Measurements from ENCODE around the gene IKBKE.

IKBKE gene

DNA sequence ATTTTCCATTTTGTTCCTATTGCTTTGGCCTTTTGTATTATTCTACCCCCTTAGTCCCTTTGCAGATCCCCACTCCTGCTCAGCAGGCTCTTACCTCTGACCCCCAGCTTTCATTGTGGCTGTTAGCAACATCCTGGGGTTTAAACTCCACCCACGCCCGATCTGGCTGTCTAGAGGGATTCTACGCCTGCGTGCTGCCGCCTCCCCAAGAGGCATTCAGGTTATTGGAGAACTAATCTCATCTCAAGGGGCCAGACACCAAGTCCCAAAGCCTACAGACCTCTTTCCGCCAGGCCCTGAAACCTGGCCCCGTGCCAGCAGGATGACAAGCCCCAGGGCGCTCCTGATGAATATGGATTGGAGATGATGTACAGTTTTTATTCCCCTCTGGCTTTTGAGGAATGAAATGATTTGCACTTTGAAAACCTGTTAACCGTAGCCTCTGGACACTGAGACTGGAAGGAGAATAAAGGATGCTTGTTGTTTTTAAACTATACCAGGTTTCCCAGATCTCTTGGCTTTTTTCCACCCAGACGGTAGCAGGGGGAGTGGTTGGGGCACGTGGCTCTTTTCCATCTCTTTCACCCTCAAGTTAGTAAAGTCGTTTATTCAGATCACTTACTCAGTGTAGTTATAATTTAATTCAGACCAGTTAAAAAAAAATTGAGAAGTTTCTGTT lies 14.5 kb upstream of the IKBKE start:
- DNase-seq: peak; percentile 57

DNA sequence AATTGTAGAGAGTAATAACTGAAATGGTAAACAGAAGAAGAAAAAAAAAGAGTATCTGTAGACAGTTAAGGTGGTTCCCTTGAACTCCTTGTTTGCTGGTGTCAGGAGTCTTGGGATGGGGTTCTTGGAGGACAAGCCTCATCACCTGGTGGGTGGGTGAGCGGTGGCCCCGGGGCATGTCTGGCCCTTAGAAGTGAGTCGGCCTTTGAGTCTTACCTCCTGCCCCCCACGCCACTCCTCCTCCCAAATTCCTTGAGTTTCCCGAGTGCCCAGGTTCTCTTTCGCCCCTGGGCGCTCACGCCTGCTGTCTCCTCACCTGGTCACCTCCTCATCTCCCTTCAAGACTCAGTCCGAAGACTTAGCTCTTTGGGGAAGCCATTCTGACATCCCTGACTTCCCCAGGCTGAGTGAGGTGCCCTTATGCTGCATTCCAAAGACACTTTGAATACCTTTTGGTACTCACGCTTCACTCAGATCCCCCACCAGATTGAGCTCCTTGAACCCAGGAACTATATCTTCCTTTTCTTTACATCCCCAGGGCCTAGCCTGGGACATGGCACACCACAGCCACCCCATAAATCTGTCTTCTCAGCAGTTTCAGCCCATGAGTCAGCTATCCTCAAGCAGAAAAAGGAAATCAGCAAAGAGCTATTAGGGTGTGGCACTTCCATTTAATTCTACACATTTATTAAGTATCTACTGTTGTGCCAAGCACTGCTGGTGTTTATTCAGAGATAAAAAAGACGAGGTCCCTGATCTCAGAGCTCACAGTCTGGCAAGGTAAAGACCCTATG lies 13.5 kb upstream of the IKBKE start:
- no peak for DNase-seq

DNA sequence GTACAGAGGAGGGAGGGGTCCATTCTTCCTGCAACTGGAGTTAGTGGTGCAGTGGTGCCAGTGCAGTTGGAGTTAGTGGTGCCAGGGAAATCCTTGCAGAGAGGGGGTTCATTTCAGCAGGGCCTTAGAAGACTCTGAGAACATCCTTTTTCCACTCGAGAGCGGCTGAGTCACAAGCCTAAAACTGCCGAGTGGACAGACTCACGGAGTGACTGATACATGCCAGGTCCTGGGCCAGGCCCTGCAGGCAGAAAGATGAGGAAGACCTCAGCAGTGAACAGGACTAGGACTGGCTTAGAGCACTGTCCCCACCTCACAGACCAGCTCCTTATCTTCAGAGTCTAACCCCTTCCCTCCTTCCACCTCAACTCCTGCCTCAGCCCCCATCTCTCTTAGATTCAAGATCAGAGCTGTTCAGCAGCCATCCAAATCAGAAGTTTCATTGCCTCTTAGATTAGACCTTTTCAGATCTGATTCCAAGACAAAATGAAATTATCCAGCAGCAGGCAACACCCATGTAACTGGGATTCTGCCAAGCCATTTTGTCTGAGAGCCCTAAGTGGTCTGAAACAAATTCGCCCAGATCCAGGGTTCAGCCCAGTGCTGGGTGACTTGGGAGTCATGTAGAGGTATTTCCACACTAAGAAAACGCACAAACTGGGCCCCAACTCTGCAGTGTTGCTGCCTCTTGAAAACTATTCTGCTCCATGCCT lies 12.7 kb upstream of the IKBKE start:
- DNase-seq: no peak

DNA sequence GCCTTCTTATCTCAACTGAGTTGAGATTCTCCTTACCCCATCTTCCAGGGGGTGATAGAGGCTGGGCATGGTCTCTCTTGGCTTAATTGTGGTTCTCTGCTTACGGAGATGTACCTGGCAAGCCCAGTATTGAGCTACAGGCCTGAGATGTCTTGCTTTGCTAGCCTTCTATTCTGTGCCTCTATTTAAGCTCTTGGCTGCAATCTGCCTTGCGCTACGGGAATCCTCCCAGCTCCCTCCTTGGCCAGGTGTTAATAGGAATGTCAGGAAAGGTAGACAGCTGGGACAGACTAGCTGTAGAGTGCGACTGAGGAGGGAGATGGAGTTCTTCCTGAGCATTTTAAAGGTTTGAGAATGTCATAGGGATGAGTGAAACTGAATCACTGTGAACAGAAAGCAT lies 10.6 kb upstream of the IKBKE start:
- DNase-seq: no peak

DNA sequence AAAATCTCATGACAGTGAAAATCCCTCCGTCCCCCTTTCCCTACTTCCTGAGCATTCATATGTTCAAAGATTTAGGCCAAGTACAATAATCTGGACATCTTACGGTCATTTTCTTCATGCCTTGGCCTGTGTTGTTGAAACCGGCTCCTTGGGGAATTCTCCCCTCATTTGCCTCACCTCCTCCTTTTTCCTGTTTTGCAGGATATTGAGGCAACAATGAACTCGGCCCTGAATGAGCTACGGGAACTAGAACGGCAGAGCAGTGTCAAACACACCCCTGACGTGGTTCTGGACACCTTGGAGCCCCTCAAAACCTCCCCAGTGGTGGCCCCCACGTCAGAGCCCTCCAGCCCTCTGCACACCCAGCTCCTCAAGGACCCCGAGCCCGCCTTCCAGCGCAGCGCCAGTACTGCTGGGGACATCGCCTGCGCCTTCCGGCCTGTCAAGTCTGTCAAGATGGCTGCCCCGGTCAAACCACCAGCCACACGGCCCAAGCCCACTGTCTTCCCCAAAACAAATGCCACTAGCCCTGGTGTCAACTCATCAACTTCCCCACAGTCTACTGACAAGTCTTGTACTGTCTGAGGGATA lies 9.3 kb upstream of the IKBKE start:
- DNase-seq: no peak

DNA sequence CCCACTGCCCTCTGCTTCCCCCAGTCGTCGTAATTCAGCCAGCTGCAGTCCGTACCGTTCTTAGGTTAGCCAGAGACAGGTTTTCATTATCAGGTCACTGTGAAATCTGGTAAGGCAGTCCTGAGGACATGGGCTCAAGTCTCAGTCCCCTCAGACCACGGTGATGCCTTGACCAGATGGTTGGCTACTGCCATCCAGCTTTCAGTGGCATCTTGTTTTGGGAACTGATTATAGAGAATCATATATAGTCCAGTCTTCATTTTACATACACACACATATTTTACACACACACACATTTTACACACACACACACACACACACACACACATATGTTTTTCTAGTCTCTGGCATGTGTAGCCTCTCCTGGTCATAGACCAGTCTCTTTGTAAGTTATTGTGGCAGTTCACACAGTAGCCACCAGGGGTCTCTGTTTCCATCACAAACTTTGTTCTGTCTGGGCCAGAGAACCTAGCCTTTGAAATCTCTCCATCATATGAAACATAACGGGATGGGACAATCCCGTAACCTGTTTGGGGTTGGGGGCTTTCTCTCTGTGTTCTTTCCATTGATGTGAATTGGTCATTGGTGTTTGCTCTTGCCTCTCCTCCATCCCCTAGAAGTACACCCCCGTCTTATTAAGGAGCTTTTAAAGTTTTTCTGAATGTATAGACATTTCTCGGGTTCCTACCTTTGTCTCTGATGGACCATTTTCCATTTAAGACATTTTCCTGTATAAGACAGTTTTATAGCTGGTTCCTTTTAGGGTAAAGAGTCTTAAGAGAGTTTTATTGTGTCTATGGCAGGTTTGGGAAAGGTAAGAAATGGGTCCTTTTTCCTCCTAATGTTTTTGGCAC lies 8.4 kb upstream of the IKBKE start:
- DNase-seq: peak; percentile 13

DNA sequence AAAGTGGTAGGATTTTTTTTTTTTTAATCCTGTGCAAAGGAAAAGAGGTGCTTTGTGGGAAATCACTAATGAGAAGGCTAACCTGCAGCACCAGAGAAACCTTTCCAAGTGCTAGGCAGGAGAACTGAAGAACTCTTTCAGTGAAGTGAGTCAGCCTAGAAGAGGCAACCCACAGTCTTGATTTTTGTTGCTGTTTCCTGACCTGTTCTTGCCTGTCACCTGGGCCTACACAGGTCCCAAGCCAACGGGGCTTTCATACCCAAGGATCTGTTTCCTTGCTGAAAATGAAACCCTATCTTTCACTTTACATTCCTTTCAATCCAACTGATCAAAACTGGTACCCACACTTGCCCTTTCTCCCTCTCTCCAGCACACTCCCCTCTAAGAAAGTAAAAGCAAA lies 7.1 kb upstream of the IKBKE start:
- DNase-seq: no peak

DNA sequence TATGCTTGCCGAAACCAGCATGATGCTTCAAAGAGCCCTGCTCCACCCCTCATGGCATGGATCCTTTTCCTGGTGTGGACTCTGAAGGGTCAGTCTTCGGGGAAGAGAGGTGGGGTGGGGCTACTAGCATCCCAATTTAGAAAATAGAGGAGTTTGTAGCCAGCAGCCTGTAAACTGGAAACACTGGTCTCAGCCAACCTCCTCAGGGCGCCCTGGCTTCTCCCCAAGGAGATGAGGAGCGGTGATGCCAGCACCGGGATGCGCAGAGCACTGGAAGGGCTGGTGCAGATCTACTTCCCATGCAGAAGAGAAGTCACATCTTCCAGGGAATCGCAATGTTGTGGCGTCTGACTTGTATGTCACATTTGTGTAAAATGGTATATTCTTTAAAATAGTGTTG lies 6.4 kb upstream of the IKBKE start:
- DNase-seq: no peak

DNA sequence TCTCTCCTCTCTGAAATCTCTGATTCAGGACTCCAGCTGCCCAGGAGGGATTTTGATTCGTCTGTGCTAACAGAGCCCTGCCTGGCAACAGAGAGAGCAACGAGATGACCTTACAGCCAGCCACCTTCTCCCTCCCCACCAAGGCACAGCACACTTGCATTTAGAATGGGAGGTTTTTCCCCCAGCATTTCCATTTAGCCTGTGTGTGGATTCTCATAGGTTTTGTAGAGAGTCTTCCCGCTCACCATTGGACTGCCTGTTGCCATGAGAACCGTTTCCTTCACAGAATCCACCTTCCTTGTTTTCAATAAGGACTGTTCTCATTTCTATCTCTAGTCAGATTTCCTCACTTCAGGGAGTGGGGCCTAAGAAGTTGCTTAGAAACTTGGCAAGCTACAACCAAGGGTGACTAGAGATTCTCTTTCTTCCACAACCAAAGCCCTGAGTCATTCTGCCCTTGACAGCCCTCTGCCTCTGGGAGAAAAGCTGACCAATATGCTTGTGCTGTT lies 5.8 kb upstream of the IKBKE start:
- DNase-seq: no peak

DNA sequence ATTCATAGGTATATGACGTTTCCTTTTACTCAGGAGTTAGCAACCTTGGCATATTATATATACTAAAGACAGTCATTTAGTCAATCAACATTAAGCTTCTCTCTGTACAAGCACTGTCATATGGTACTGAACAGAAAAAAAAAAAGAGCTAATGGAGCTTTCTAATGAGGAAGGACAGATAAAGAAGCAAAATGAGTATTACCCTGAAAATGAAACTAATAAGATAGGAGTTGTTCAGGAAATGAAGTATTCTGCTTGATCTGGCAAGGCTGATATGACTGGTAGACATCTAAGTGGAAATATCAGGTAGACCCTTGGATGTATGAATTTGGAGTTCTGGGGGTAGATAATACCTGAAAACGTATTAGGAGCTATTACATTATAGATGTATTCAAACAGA lies 4.3 kb upstream of the IKBKE start:
- DNase-seq: no peak

DNA sequence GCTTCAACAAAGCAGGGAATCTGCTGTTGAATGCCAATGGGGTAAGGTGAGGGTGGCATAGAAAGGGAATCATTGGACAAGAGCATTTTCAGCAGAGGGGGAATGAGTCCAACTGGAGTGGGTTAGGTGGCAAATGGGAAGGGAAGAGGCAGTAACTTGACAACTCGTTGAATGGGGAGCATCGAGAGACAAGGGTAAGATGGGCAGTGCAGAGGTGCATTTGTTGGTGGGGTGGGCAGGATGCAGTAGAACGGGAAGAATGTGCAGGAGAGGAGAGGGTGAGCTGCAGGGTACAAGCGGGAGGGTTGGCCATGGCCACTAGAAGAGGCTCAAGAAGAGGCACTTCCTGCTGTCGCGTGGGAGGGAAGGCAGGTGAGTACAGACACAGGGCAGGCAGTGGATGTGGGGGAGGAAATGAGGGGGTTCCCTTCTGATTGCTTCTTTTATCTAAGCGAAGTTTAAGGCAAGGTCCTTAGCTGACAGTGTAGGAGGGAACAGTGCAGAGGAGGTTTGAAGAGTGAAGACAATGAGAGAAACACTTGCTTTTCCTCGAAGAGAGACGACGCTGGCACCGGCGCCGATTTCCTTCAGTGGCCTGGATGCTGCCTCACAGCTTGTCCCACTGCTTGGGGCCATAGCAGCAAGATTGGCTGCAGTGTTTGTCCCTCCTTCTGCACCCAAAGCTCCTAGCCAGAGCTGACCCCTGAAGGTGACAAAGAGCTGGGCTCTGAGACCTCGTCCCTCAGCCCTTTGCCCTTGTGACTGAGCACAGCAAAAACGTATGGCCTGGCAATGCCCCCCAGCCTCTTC lies 3.2 kb upstream of the IKBKE start:
- DNase-seq: no peak

DNA sequence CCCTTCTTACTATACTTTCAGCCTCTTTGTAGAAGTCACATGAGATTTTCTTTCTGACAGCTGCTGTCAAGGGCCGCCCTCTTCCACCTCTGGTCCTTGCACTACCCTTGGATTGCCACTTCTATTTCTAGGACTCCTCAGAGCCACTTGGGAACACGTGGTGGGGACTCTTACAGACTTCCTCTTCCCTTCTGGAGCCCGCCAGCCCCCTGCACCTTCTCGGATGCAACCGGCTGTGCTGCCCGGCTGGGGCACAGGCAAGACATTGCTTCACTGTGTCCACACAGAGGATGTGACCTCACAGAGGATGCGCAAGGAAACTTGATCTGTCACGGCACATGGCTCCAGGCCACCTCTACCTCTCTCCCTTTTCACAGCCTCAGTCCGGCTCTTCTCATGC lies 2.4 kb upstream of the IKBKE start:
- DNase-seq: no peak

DNA sequence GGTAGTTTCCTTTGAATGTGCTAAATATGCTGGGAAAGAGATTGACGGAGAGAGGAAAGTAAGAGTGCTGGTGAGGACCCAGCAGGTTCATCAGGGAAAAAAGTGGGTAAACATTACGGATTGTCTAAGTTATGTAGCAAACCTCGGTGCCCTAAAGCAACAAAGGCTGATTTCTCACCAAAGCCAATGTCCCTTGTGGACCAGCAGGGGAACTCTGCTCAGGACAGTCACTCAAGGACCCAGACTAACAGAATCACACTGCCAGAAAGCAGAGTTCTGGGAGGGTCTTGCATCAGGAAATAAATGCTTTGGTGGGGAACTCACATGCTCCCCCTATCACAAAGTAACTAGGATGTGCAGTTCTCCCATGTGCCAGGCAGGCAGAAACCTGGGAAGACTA lies 1.7 kb upstream of the IKBKE start:
- DNase-seq: no peak

DNA sequence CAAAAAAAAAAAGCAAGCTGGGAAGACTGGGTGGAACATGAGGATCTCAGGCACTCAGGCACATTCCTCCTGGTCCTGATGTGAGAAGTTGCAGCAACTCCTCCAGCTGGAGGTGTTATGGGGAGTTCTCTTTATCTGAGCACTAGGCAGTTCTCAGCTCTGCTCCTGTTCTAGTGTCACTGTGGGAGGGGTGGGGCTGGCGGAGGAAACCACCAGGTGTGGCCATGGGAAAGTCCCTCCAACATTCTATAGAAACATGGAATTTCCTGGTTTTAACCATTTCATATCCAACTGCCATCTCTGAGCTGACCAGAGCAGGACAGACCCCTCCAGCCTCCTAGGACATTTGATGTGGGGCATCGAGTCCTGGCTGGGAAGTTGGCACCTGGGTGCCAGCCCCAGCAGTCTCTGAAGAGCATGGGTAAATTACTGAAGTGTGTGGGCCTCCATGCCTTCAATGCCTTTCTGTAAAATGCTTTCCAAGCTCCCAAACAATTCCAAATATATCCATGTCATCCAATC lies 804 bp upstream of the IKBKE start:
- no peak for DNase-seq

DNA sequence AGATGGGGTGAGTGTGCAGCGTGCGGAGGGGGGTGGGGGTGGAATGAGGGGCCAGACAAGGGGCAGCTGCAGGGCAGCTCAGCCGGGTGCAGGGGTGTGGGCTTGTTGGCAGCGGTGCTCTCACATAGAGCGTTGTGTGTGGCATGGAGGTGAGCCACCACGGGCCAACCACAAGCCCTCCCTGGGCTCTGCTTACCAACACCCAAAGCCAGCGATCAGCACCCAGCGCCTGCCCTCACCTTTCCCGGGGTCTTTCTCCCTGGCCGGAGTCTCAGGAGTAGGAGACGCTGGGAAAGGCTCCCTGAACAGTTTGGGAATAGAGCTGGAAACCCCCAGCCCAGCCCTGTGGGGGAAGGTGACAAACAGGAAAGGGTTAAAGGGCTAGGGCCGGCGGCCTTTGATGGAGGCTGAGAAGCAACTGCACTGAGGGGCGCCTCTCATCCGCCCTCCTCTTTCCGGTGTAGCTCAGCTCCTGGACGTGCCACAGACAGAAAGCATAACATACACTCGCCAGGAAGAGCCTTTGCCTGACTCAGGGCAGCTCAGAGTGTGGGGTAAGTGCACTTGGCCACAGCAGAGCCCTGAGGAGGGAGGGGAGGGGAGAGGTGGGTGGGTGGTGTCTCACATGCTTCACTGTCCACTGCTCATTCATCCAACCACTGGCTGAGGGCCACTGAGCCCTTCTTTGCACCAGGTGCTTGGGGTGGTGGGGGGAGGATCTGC lies 577 bp downstream of the IKBKE start:
- no peak for DNase-seq

DNA sequence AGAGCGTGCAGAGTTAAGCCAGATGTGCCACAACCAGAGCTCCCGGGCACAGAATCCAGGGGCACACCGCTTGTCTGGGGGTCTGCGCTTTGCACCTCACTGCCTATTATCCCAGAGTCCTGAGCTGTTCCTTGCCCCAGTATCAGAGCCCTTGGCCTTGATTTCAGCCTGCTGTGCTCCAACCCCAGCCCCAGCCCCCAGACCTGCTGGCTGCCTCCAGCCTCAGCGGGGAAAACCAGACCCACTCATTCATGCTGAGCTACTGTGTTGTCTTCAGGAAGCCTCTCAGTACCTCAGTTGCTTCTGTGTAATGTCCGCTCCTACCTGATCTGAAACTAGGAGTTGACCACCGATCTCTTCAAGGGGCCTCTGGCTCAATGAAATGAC lies 1.1 kb downstream of the IKBKE start:
- DNase-seq: no peak

DNA sequence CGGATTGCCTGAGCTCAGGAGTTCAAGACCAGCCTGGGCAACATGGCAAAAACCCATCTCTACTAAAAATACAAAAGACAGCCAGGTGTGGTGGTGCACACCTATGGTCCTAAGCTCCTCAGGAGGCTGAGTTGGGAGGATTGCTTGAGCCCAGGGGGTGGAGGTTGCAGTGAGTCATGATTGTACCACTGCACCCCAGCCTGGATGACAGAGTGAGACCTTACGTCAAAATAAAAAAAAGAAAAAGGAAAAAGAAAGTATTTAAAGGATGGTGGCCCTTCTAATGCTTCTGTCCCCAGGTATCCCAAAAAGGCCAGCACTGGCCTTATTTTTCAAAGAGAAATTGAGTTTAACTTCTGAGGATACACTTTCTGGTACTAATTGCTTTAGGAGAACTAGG lies 1.7 kb downstream of the IKBKE start:
- DNase-seq: no peak

DNA sequence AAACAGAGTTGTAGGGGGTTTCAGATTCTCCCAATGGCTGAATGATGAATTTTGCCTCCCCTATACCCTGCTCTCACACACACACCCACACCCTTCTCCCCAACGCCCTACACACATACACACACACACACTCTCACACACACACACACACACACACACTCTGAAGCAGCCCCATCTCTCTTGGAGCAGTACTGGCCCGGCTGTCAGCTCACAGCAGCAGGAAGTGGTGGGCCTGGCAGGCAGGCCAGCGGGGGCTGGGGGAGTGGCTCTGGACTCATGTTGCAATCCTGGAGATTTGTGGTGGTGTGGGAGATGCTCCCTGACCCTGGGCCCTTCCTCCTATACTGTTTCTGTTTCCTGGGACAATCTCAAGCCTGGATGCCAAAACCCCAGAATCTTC lies 2.2 kb downstream of the IKBKE start:
- no peak for DNase-seq

DNA sequence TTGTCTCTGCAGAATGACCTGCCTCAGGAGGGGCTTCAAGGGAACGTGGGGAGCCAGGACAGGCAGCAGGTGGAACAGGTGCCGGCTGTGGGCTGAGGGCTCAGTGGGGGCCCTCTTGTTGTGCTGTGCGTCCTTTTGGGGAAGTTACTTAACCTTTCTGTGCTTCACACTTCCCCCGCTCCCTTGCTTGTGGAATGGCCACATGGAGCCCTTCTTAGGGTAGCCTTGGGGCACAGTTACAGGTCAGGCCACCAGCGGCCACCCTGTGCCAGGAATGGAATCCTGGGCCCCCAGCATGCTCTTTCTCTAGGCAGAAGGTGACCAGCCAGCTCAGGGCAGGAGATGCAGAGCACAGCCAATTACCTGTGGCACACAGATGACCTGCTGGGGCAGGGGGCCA lies 2.6 kb downstream of the IKBKE start:
- no peak for DNase-seq

DNA sequence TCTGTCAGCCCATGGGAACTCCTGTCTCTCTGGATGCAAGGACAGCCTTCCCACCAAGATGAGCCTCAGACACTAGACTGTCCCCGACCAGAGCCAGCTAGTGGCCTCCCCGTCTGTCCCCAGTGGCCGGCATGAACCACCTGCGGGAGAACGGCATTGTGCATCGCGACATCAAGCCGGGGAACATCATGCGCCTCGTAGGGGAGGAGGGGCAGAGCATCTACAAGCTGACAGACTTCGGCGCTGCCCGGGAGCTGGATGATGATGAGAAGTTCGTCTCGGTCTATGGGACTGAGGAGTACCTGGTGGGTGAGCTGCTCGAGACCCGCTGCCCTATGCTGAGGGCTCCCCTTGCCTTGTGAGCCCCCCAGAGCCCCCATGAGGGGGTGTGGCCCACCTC lies 5.8 kb downstream of the IKBKE start:
- no peak for DNase-seq

DNA sequence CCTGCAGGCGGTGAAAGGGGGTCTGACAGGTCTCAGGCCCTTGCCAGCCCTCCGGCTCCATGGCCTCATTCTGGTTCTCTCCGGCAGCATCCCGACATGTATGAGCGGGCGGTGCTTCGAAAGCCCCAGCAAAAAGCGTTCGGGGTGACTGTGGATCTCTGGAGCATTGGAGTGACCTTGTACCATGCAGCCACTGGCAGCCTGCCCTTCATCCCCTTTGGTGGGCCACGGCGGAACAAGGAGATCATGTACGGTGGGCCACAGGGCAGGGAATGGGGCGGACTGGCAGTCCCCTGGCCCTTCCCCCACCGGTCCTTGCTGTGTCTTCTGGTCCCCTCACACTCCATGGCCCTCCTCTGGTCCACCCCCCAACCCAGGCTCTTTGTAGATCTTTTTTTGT lies 6.3 kb downstream of the IKBKE start:
- DNase-seq: no peak

Data from NCI-H748 treated with DMSO at 0.1 percent for 48 hours (cell line).